Subcutaneous abdominal adipose tissue (tissue), 5 donors: ENCODE measurements around the gene RAB20.

Experiments used
- H3K27ac ChIP-seq: one replicate; pipeline ENCODE4 v1.7.0; 2013; ENCODE audit warnings: low read depth, mild to moderate bottlenecking, inconsistent platforms, low read length, moderate library complexity
- H3K27me3 ChIP-seq, 5 donors: one replicate each; pipeline ENCODE4 v1.7.0; 2013; ENCODE audit warnings: low read length in 5 of 5, inconsistent platforms in 1 of 5; ENCODE audit not compliant: control insufficient read depth in 5 of 5, insufficient read depth in 4 of 5
- H3K36me3 ChIP-seq, 5 donors: one replicate each; pipeline ENCODE4 v1.7.0; 2013; ENCODE audit warnings: low read length in 5 of 5; ENCODE audit not compliant: control insufficient read depth in 5 of 5, insufficient read depth in 5 of 5
- H3K4me1 ChIP-seq, 5 donors: one replicate each; pipeline ENCODE4 v1.7.0; 2013; ENCODE audit warnings: low read length in 5 of 5, mild to moderate bottlenecking in 3 of 5, moderate library complexity in 1 of 5; ENCODE audit not compliant: control insufficient read depth in 5 of 5, insufficient read depth in 5 of 5
- H3K4me3 ChIP-seq, 5 donors: one replicate each; pipeline ENCODE4 v1.7.0; 2013; ENCODE audit warnings: low read length in 5 of 5, low read depth in 1 of 5
- H3K9ac ChIP-seq, 5 donors: one replicate each; pipeline ENCODE4 v1.7.0; 2013; ENCODE audit warnings: low read length in 5 of 5, mild to moderate bottlenecking in 4 of 5, moderate library complexity in 3 of 5
- H3K9me3 ChIP-seq, 5 donors: one replicate each; pipeline ENCODE4 v1.7.0; 2013; ENCODE audit warnings: low read length in 5 of 5; ENCODE audit not compliant: control insufficient read depth in 5 of 5
- donor health status: healthy.
- donor health status: healthy.
- donor health status: healthy.
- donor health status: healthy.
- donor health status: healthy.

The RAB20 gene

DNA sequence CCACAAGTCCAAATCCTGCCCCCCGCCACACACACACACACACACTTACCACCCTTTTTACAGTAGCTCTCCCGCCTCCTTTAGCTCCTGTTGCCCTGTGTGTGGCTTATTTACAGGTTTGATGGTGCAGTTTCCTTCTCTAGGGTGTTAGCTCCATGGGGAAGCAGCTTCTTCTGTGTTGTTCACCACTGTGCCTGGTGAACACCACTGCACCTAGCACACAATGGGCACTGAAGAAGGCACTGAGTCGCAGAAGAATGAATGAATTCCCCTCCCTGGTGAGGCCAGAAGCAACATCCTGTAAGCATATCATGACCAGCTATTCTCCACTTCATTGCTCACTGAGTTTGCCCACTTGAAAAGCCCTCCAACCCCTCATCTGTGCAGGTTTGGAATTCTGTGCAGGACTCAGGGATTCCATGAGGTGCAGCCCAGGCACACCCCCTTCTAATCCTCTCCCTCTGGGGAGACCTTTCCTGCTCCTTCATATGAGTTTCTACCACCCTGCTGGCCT, 3.0 kb upstream of the RAB20 start:
- Histone ChIP-seq H3K9me3 (no peaks in the 10 kb centered on the region), H3K27me3 (no peaks in the 10 kb centered on the region), H3K27ac (no peak overlapping the region), H3K9ac (no peak overlapping the region), H3K4me1 (peaks cover 6 to 37% (median 27%) of the 10 kb centered on the region in 5 donors), H3K36me3 (peaks cover 0 to 5% (median 0%) of the 10 kb centered on the region in 5 donors), H3K4me3 (no peak overlapping the region)

DNA sequence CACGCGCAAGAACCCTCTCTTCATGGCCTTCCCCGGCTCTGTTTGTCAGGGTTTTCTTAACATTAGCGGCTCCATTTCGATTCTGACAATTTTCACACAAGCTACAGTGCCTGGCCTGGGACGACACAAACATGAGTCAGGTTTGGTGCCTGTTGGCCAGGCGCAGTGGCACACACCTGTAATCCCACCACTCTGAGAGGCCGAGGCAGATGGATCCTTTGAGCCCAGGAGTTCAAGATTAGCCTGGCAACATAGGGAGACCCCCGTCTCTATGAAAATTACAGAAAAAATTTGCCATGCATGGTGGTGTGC, 1.9 kb upstream of the RAB20 start:
- H3K36me3 ChIP-seq: peaks cover 0 to 5% (median 0%) of the 10 kb centered on the region in 5 donors
- peaks cover 7 to 48% (median 35%) of the 10 kb centered on the region in 5 donors for H3K4me1 ChIP-seq
- H3K9ac ChIP-seq: no peak overlapping the region
- H3K27me3 ChIP-seq: no peaks in the 10 kb centered on the region
- no peaks in the 10 kb centered on the region for H3K9me3 ChIP-seq
- H3K27ac ChIP-seq: no peak overlapping the region
- no peak overlapping the region for H3K4me3 ChIP-seq

GRCh38 chr13:110562696-110563462, 1.4 kb upstream of the RAB20 start:
- Histone ChIP-seq H3K27ac (peak overlapping the region; percentile 89), H3K9ac (peak overlapping the region in 1 of 5 donors; percentile 77), H3K4me3 (peak overlapping the region; percentile 84 to 96 (median 87)), H3K4me1 (peaks cover 7 to 52% (median 37%) of the 10 kb centered on the region in 5 donors), H3K9me3 (no peaks in the 10 kb centered on the region), H3K27me3 (no peaks in the 10 kb centered on the region), H3K36me3 (peaks cover 0 to 5% (median 0%) of the 10 kb centered on the region in 5 donors)

- H3K36me3 ChIP-seq: peaks cover 0 to 9% (median 2%) of the 10 kb centered on the region in 5 donors
- peaks cover 8 to 59% (median 43%) of the 10 kb centered on the region in 5 donors for H3K4me1 ChIP-seq
- peak overlapping the region; percentile 89 for H3K27ac ChIP-seq
- H3K9ac ChIP-seq: peak overlapping the region in 4 of 5 donors; percentile 73 to 79 (median 76)
- peak overlapping the region; percentile 84 to 96 (median 87) for H3K4me3 ChIP-seq
- no peaks in the 10 kb centered on the region for H3K27me3 ChIP-seq
- no peaks in the 10 kb centered on the region for H3K9me3 ChIP-seq
Observed at GRCh38 chr13:110562036-110562597, 595 bp upstream of the RAB20 start.

DNA sequence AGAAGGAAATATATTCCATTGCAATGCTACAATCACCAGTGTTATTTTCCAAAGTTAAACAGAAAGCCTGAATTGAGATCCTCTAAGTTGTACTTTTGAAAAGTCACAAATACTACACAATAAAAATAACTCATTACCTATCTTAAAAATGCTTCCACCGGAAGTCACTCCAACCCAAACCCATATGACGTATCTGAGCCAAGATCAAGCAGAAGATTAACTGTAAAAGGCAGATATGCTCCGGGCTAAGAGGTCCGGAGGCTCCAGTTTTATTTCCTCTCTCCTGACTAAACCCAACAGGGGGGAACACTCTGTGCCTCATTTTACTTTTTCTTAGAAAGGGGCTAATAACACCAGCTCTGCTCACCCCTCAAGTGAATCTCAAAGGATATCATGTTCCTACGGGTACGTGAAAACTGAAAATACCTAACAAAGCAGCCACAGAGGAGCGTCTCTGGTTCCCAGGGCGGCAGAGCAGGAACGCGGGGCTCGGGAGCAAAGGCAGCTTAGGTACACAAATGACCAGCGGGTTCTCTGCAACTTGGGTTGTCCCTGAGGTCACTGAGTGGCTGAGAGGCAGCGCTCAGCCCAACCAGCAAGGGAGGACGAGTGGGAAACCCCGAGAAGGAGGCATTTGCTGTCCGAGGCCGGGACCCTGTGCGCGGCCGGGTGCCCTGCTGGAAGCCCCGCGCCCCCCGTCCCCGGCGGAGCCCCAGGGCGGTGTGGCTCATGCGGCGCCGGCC, 750 bp downstream of the RAB20 start:
- peak overlapping the region; percentile 90 to 94 (median 93) for H3K9ac ChIP-seq
- H3K4me3 ChIP-seq: peak overlapping the region; percentile 87 to 96 (median 93)
- no peaks in the 10 kb centered on the region for H3K9me3 ChIP-seq
- H3K36me3 ChIP-seq: peaks cover 0 to 14% (median 5%) of the 10 kb centered on the region in 5 donors
- H3K27ac ChIP-seq: peak overlapping the region; percentile 97
- peaks cover 8 to 71% (median 56%) of the 10 kb centered on the region in 5 donors for H3K4me1 ChIP-seq
- H3K27me3 ChIP-seq: no peaks in the 10 kb centered on the region

DNA sequence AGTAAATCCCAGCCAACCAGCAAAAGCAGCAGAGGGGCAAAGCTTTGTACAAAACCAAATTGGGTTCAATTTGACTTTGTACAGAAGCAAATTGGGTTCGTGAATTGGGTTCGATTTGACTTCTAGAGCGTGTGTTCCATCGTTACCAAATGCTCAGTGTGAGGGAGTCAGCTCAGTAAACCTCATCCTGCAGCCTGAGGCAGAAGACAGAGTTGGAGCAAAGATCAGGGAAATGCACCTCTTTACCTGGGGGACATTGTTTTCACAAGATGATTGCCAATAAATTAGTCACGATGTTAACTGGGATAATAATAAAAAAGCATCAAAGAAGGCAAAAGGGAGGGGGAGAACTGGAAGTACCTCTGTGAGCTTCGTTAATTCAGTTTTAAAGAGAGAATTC, 1.5 kb downstream of the RAB20 start:
- H3K4me1 ChIP-seq: peaks cover 8 to 79% (median 58%) of the 10 kb centered on the region in 5 donors

GRCh38 chr13:110559429-110559943, 2.0 kb downstream of the RAB20 start:
- Histone ChIP-seq H3K27ac (peak overlapping the region; percentile 97), H3K4me1 (peaks cover 8 to 84% (median 61%) of the 10 kb centered on the region in 5 donors)

More for the DNA sequence above, 1.5 kb downstream of the RAB20 start:
- H3K27ac ChIP-seq: peak overlapping the region; percentile 97
- H3K9ac ChIP-seq: peak overlapping the region; percentile 62 to 94 (median 91)
- peaks cover 0 to 18% (median 6%) of the 10 kb centered on the region in 5 donors for H3K36me3 ChIP-seq
- H3K27me3 ChIP-seq: no peaks in the 10 kb centered on the region
- H3K4me3 ChIP-seq: peak overlapping the region; percentile 87 to 96 (median 93)
- no peaks in the 10 kb centered on the region for H3K9me3 ChIP-seq

GRCh38 chr13:110557610-110558305, 3.8 kb downstream of the RAB20 start:
- Histone ChIP-seq H3K27ac (peak overlapping the region; percentile 50), H3K4me3 (peak overlapping the region in 1 of 5 donors; percentile 9), H3K9ac (peak overlapping the region in 1 of 5 donors; percentile 1), H3K9me3 (no peaks in the 10 kb centered on the region), H3K36me3 (peaks cover 0 to 20% (median 9%) of the 10 kb centered on the region in 5 donors), H3K27me3 (no peaks in the 10 kb centered on the region), H3K4me1 (peaks cover 8 to 78% (median 63%) of the 10 kb centered on the region in 5 donors)

More at GRCh38 chr13:110559429-110559943, 2.0 kb downstream of the RAB20 start:
- no peaks in the 10 kb centered on the region for H3K9me3 ChIP-seq
- peak overlapping the region; percentile 39 to 93 (median 73) for H3K9ac ChIP-seq
- peak overlapping the region; percentile 87 to 96 (median 93) for H3K4me3 ChIP-seq
- no peaks in the 10 kb centered on the region for H3K27me3 ChIP-seq
- H3K36me3 ChIP-seq: peaks cover 0 to 18% (median 7%) of the 10 kb centered on the region in 5 donors

- H3K9me3 ChIP-seq: no peaks in the 10 kb centered on the region
- H3K4me3 ChIP-seq: peak overlapping the region in 1 of 5 donors; percentile 9
- no peak overlapping the region for H3K27ac ChIP-seq
- no peaks in the 10 kb centered on the region for H3K27me3 ChIP-seq
- no peak overlapping the region for H3K9ac ChIP-seq
- peaks cover 0 to 20% (median 9%) of the 10 kb centered on the region in 5 donors for H3K36me3 ChIP-seq
- H3K4me1 ChIP-seq: peaks cover 8 to 71% (median 57%) of the 10 kb centered on the region in 5 donors
Observed at GRCh38 chr13:110557082-110557481, 4.4 kb downstream of the RAB20 start.
